B cell (primary cell): Measurements from ENCODE around the gene UBE2F. TPM values are rescaled to one million over a fixed set of nuclear protein-coding genes. Genes with fewer than 3 reads are reported as not detected.

ENCODE experiments used
- ATAC-seq: fragments of 200-7000 bp; cut with Tn5 transposase; one replicate; pipeline ENCODE4 v1.10.0; 2021; ENCODE audit warnings: low read depth, mild to moderate bottlenecking, moderate number of reproducible peaks, moderate library complexity
- CTCF ChIA-PET: fragments of 350-600 bp; sonication (Branson Sonifier 250); formaldehyde crosslinking; loops from one replicate; lab custom pipeline; 2021; ENCODE audit warnings: antibody characterized with exemption, inconsistent platforms; lab: Charles Lee
- POLR2A ChIA-PET: fragments of 350-600 bp; sonication (Branson Sonifier 250); formaldehyde crosslinking; loops from one replicate; lab custom pipeline; 2021; ENCODE audit warnings: antibody characterized with exemption; lab: Charles Lee
- DNase-seq: peaks from one replicate; pipeline ENCODE4 v3.0.0; 2013
- H2AFZ ChIP-seq: 2 replicates; pipeline ENCODE4 v1.6.1; 2012; ENCODE audit warnings: mild to moderate bottlenecking, low read depth, low read length; ENCODE audit not compliant: insufficient read depth, poor library complexity, severe bottlenecking
- H3K27ac ChIP-seq, 2 donors: 1 replicate in 1 of 2; 2 replicates in 1 of 2; pipeline ENCODE4 v1.5.1; 2012 to 2013; ENCODE audit warnings: low read length in 2 of 2, mild to moderate bottlenecking in 2 of 2, moderate library complexity in 1 of 2
- H3K27me3 ChIP-seq, 4 experiments: fragments of 200-600 bp in 1 of 4; sonication (generic) in 1 of 4; replicated peaks in 1 of 4; 1 replicate in 2 of 4; 2 replicates in 2 of 4; pipeline versions ENCODE4 v1.6.1 to v1.7.0; 2013 to 2016; ENCODE audit warnings: low read length in 3 of 4, mild to moderate bottlenecking in 2 of 4, mixed read lengths in 1 of 4, moderate library complexity in 1 of 4; ENCODE audit not compliant: insufficient read depth in 4 of 4, control insufficient read depth in 3 of 4; ENCODE audit errors: control extremely low read depth in 1 of 4
- H3K36me3 ChIP-seq, 2 experiments: replicated peaks in 1 of 2; 1 replicate in 1 of 2; 2 replicates in 1 of 2; pipeline versions ENCODE4 v1.6.1 to v1.7.1; 2013; ENCODE audit warnings: low read length in 1 of 2; ENCODE audit not compliant: insufficient read depth in 2 of 2, control insufficient read depth in 1 of 2; ENCODE audit errors: control extremely low read depth in 1 of 2, extremely low read depth in 1 of 2
- H3K4me1 ChIP-seq, 2 donors: fragments of 200-600 bp in 1 of 2; sonication (generic) in 1 of 2; 1 replicate in 1 of 2; 2 replicates in 1 of 2; pipeline versions ENCODE4 v1.5.1 to v1.6.1; 2013 to 2017; ENCODE audit warnings: low read length in 2 of 2; ENCODE audit not compliant: control insufficient read depth in 2 of 2, insufficient read depth in 2 of 2
- H3K4me2 ChIP-seq: replicated peaks from 2 replicates; pipeline ENCODE3; 2012; ENCODE audit warnings: mild to moderate bottlenecking, low read depth, low read length; ENCODE audit not compliant: poor library complexity, severe bottlenecking
- H3K4me3 ChIP-seq, 5 experiments: fragments of 200-600 bp in 1 of 5; sonication (generic) in 1 of 5; 1 replicate in 3 of 5; 2 replicates in 2 of 5; pipeline versions ENCODE4 v1.5.1 to v1.7.0; 2011 to 2016; ENCODE audit warnings: low read length in 4 of 5, mild to moderate bottlenecking in 4 of 5, low read depth in 2 of 5, control low read depth in 1 of 5, moderate library complexity in 1 of 5; ENCODE audit not compliant: insufficient read depth in 1 of 5; ENCODE audit errors: control extremely low read depth in 1 of 5, extremely low read depth in 1 of 5
- H3K79me2 ChIP-seq: fragments of 200-600 bp; sonication (generic); one replicate; pipeline ENCODE4 v1.6.0; 2016; ENCODE audit warnings: low read length; ENCODE audit not compliant: control insufficient read depth, insufficient read depth
- H3K9ac ChIP-seq: fragments of 200-600 bp; sonication (generic); 2 replicates; pipeline ENCODE4 v1.6.1; 2017; ENCODE audit warnings: mild to moderate bottlenecking, low read length, moderate library complexity
- H3K9me3 ChIP-seq, 3 donors: one replicate each; pipeline versions ENCODE4 v1.6.1 to v1.7.1; 2013; ENCODE audit warnings: low read length in 2 of 3; ENCODE audit not compliant: control insufficient read depth in 2 of 3, insufficient read depth in 1 of 3; ENCODE audit errors: control extremely low read depth in 1 of 3
- H4K20me1 ChIP-seq: 2 replicates; pipeline ENCODE4 v1.6.0; 2012; ENCODE audit warnings: mild to moderate bottlenecking, low read length; ENCODE audit not compliant: insufficient read depth, control insufficient read depth, poor library complexity, severe bottlenecking
- H3K27ac Mint-ChIP-seq: one replicate; pipeline ENCODE4 v1.8.0; 2021; ENCODE audit warnings: mixed read lengths
- H3K27me3 Mint-ChIP-seq: one replicate; pipeline ENCODE4 v1.8.0; 2021; ENCODE audit warnings: mixed read lengths
- H3K4me1 Mint-ChIP-seq: one replicate; pipeline ENCODE4 v1.8.0; 2021; ENCODE audit warnings: mixed read lengths
- H3K4me3 Mint-ChIP-seq: one replicate; pipeline ENCODE4 v1.8.0; 2021; ENCODE audit warnings: mixed read lengths
- H3K9me3 Mint-ChIP-seq: one replicate; pipeline ENCODE4 v1.8.0; 2022; ENCODE audit warnings: mixed read lengths; ENCODE audit not compliant: insufficient read depth
- EZH2 ChIP-seq: IDR thresholded peaks from 2 replicates; pipeline ENCODE4 v1.6.1; 2012; ENCODE audit warnings: borderline replicate concordance, low read depth, mild to moderate bottlenecking, moderate library complexity, low read length; ENCODE audit not compliant: insufficient read depth, poor library complexity, severe bottlenecking
- WGBS: methylation state at CpG from one replicate; pipeline ENCODE4 v1.1.5; 2013; ENCODE audit warnings: missing lambda C conversion rate; ENCODE audit not compliant: insufficient coverage; 5-methylcytosine and 5-hydroxymethylcytosine counted together
- intact Hi-C: fragments of 100-400 bp; cut with micrococcal nuclease; formaldehyde crosslinking; loops from one replicate; pipeline ENCODE4 v1.10.0; 2022
- polyA plus RNA-seq: library from polyadenylated mRNA; depleted of rRNA; stranded (reverse); fragments of >200 nt; gene quantifications from 2 replicates; pipeline ENCODE4 v1.2.3, GENCODE V29; 2012
- total RNA-seq, 2 donors: library from RNA; stranded (reverse); fragments of 120-200 nt in 1 of 2; gene quantifications; 1 replicate in 1 of 2; 2 replicates in 1 of 2; pipeline versions ENCODE4 v1.2.3 to v1.2.4, GENCODE V29; 2013 to 2022
- TF ChIP-seq, protein P1 (sequence below): fragments of 200-600 bp; IDR thresholded peaks from one replicate; pipeline ENCODE4 v1.8.0; 2022; ENCODE audit warnings: antibody characterized with exemption, mild to moderate bottlenecking

Gene UBE2F
- total and polyA plus RNA-seq, 2 donors (not counting 1 experiment from before 2014, with no cell fraction given), result 22.5 to 57.6 TPM

GRCh38 chr2:238003234-238004031, 36.6 kb downstream of the UBE2F start:
- H4K20me1 ChIP-seq, result no peaks in the 10 kb centered on the region
- H3K9me3 ChIP-seq, result peaks cover 0 to 4% (median 2%) of the 10 kb centered on the region in 3 donors
- no peak overlapping the region for H3K4me2 ChIP-seq
- intact Hi-C loops, result no loop called here
- H3K4me1 ChIP-seq, result peaks cover 4 to 5% of the 10 kb centered on the region in 2 donors
- TF ChIP-seq, protein P1, sequence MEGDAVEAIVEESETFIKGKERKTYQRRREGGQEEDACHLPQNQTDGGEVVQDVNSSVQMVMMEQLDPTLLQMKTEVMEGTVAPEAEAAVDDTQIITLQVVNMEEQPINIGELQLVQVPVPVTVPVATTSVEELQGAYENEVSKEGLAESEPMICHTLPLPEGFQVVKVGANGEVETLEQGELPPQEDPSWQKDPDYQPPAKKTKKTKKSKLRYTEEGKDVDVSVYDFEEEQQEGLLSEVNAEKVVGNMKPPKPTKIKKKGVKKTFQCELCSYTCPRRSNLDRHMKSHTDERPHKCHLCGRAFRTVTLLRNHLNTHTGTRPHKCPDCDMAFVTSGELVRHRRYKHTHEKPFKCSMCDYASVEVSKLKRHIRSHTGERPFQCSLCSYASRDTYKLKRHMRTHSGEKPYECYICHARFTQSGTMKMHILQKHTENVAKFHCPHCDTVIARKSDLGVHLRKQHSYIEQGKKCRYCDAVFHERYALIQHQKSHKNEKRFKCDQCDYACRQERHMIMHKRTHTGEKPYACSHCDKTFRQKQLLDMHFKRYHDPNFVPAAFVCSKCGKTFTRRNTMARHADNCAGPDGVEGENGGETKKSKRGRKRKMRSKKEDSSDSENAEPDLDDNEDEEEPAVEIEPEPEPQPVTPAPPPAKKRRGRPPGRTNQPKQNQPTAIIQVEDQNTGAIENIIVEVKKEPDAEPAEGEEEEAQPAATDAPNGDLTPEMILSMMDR, result no peak
- no peak for TF ChIP-seq EZH2
- Mint-ChIP-seq H3K4me1 (peaks cover 13% of the 10 kb centered on the region), H3K27me3 (no peaks in the 10 kb centered on the region), H3K27ac (no peak overlapping the region), H3K9me3 (no peaks in the 10 kb centered on the region), H3K4me3 (no peak overlapping the region)
- DNase-seq, result no peak
- ChIA-PET POLR2A (no interaction called here), CTCF (no interaction called here)
- H3K36me3 ChIP-seq, result peaks cover 0 to 5% of the 10 kb centered on the region in 2 experiments
- H3K4me3 ChIP-seq, result no peak overlapping the region
- no peak overlapping the region for H3K9ac ChIP-seq
- no peaks in the 10 kb centered on the region for H3K27me3 ChIP-seq
- no peak overlapping the region for H2AFZ ChIP-seq
- no CpG with 5 or more reads among the region's 7 CpGs for WGBS
- H3K79me2 ChIP-seq, result peaks cover 19% of the 10 kb centered on the region
- ATAC-seq, result no peak
- H3K27ac ChIP-seq, result no peak overlapping the region

GRCh38 chr2:238004077-238004830, 37.4 kb downstream of the UBE2F start:
- ChIA-PET CTCF (no interaction called here), POLR2A (no interaction called here)
- intact Hi-C loops, result no loop called here
- Histone ChIP-seq H3K79me2 (peaks cover 19% of the 10 kb centered on the region), H4K20me1 (no peaks in the 10 kb centered on the region), H3K9ac (no peak overlapping the region), H3K27ac (no peak overlapping the region), H3K4me2 (no peak overlapping the region), H3K36me3 (peaks cover 0 to 5% of the 10 kb centered on the region in 2 experiments), H3K4me1 (no peaks in the 10 kb centered on the region), H3K4me3 (no peak overlapping the region), H2AFZ (no peak overlapping the region), H3K27me3 (no peaks in the 10 kb centered on the region), H3K9me3 (peaks cover 0 to 4% (median 2%) of the 10 kb centered on the region in 3 donors)
- 100% methylated on average over 1 of the region's 3 CpGs for WGBS
- DNase-seq, result no peak
- Mint-ChIP-seq H3K4me3 (no peak overlapping the region), H3K27me3 (no peaks in the 10 kb centered on the region), H3K27ac (no peak overlapping the region), H3K4me1 (peaks cover 6% of the 10 kb centered on the region), H3K9me3 (no peaks in the 10 kb centered on the region)
- ATAC-seq, result no peak
- TF ChIP-seq, protein P1, result no peak
- no peak for TF ChIP-seq EZH2
